Keratinocyte (primary cell): Measurements from ENCODE around the gene OSMR.

Source experiments
- EZH2 ChIP-seq: IDR thresholded peaks from one replicate; pipeline ENCODE4 v1.6.1; 2012; ENCODE audit warnings: inconsistent platforms, mild to moderate bottlenecking, low read length, moderate library complexity
- TF ChIP-seq, protein P1 (sequence below), 3 experiments: IDR thresholded peaks in 1 of 3; conservative IDR thresholded peaks in 1 of 3; optimal IDR thresholded peaks in 1 of 3; 2 replicates in 2 of 3; 3 replicates in 1 of 3; pipeline versions ENCODE3 to v1.5.1; 2011; ENCODE audit warnings: low read length in 3 of 3, mild to moderate bottlenecking in 3 of 3, moderate library complexity in 2 of 3, control low read depth in 1 of 3, inconsistent platforms in 1 of 3; ENCODE audit not compliant: insufficient read depth in 2 of 3; ENCODE audit errors: extremely low read depth in 1 of 3

DNA sequence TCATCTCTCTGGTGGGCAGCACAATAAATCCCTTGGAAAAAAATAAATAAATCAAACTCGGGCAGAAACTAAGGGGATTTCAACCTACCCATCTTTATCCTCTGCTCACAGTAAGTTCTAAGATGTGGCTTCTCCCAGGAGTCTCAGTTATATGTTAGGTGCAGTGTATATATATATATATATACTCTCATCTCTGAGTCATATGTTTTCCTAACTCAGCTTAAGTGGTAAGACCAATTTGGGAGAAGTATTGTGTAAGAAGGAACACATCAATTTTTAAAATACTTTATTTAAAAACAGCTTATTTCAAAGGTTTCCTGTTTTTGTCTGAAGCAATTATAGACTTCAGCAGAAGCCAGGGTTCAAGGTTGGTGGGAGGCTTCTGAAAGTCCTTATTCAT is 20.3 kb upstream of the OSMR start:
- TF ChIP-seq, protein P1, sequence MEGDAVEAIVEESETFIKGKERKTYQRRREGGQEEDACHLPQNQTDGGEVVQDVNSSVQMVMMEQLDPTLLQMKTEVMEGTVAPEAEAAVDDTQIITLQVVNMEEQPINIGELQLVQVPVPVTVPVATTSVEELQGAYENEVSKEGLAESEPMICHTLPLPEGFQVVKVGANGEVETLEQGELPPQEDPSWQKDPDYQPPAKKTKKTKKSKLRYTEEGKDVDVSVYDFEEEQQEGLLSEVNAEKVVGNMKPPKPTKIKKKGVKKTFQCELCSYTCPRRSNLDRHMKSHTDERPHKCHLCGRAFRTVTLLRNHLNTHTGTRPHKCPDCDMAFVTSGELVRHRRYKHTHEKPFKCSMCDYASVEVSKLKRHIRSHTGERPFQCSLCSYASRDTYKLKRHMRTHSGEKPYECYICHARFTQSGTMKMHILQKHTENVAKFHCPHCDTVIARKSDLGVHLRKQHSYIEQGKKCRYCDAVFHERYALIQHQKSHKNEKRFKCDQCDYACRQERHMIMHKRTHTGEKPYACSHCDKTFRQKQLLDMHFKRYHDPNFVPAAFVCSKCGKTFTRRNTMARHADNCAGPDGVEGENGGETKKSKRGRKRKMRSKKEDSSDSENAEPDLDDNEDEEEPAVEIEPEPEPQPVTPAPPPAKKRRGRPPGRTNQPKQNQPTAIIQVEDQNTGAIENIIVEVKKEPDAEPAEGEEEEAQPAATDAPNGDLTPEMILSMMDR (optimal IDR thresholded peaks at IDR 0.05 in 1 of 3, IDR thresholded peaks at IDR 0.05 in 1 of 3, conservative IDR thresholded peaks at IDR 0.05 in 1 of 3; ENCODE audit: extremely low read depth in 1 of 3, insufficient read depth in 2 of 3, low read length in 3 of 3) = no peak
- TF ChIP-seq EZH2 = no peak
